WERI-Rb-1 (cell line): Measurements from ENCODE around the gene COL6A3.
"Not testable (repeated sequence)": the region's sequence is repeated elsewhere in the genome, so short reads cannot be mapped to it uniquely, and the experiment has no call there.

ENCODE experiments used
- DNase-seq: peaks from one replicate; pipeline ENCODE4 v3.0.0-alpha.2; 2020
- H3K27ac ChIP-seq: fragments of 250-450 bp; sonication (Bioruptor Pico); 2 replicates; pipeline ENCODE4 v1.5.1; 2020; ENCODE audit warnings: mild to moderate bottlenecking, moderate library complexity
- H3K27me3 ChIP-seq: fragments of 250-450 bp; sonication (Bioruptor Pico); 2 replicates; pipeline ENCODE4 v1.5.1; 2021; ENCODE audit warnings: mild to moderate bottlenecking, low read depth, moderate library complexity; ENCODE audit not compliant: insufficient read depth, severe bottlenecking
- H3K36me3 ChIP-seq: fragments of 250-450 bp; sonication (Bioruptor Pico); 2 replicates; pipeline ENCODE4 v1.5.1; 2020; ENCODE audit warnings: mild to moderate bottlenecking, moderate library complexity
- H3K4me3 ChIP-seq: 2 replicates; pipeline ENCODE4 v1.5.1; 2011; ENCODE audit warnings: low read depth, mild to moderate bottlenecking, control low read depth, low read length
- H3K9me3 ChIP-seq: fragments of 250-450 bp; sonication (Bioruptor Pico); 2 replicates; pipeline ENCODE4 v1.5.1; 2021; ENCODE audit warnings: mild to moderate bottlenecking, moderate library complexity; ENCODE audit not compliant: severe bottlenecking
- TF ChIP-seq, protein P1 (sequence below): IDR thresholded peaks from 2 replicates; pipeline ENCODE4 v1.5.1; 2011; ENCODE audit warnings: low read depth, mild to moderate bottlenecking, control low read depth, inconsistent platforms, low read length

COL6A3 gene

DNA sequence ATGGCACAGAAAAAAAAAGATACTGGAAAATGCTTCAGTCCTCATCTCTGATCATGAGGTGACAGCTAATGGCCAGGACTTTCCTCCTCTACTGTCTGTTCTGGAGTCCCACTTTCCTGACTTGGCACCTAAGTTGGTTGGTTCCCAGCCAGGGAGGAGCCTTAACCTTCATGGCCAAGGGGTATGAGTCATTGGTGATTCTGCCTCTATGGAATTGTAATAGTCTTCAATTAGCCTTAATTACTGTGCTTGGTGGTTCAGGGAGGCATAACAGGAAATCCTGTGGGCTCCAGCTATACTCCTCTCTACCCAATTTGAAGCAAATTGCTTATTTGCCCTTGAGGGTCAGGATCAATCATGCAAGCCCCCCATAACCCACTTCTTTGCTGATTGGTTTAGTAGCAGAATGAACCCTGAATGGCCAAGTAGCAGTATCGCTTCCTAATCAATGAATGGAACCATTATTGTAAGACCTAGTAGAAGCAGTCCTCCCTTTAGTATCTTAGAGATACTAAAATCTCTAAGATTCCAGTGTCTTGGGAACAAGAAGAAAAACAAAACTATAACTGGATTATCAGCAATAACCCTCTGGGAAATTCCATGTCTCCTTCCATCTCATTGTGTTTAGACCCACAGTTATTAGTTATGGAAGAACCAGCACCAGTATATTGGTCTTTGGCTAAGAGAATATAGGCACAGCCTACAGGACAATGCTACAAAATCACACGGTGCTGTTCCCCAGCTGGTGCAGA lies 109.0 kb downstream of the COL6A3 start:
- TF ChIP-seq, protein P1, sequence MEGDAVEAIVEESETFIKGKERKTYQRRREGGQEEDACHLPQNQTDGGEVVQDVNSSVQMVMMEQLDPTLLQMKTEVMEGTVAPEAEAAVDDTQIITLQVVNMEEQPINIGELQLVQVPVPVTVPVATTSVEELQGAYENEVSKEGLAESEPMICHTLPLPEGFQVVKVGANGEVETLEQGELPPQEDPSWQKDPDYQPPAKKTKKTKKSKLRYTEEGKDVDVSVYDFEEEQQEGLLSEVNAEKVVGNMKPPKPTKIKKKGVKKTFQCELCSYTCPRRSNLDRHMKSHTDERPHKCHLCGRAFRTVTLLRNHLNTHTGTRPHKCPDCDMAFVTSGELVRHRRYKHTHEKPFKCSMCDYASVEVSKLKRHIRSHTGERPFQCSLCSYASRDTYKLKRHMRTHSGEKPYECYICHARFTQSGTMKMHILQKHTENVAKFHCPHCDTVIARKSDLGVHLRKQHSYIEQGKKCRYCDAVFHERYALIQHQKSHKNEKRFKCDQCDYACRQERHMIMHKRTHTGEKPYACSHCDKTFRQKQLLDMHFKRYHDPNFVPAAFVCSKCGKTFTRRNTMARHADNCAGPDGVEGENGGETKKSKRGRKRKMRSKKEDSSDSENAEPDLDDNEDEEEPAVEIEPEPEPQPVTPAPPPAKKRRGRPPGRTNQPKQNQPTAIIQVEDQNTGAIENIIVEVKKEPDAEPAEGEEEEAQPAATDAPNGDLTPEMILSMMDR, result no peak
- Histone ChIP-seq H3K27me3 (peaks cover 37% of the 10 kb centered on the region), H3K9me3 (peaks cover 10% of the 10 kb centered on the region), H3K4me3 (no peak overlapping the region), H3K36me3 (no peaks in the 10 kb centered on the region), H3K27ac (no peak overlapping the region)
- DNase-seq, result no peak

GRCh38 chr2:237303244-237303643 lies 110.7 kb downstream of the COL6A3 start:
- H3K4me3 ChIP-seq, H3K27ac ChIP-seq, H3K36me3 ChIP-seq, DNase-seq: not testable (repeated sequence)
- Histone ChIP-seq H3K9me3 (peaks cover 10% of the 10 kb centered on the region), H3K27me3 (peaks cover 27% of the 10 kb centered on the region)

DNA sequence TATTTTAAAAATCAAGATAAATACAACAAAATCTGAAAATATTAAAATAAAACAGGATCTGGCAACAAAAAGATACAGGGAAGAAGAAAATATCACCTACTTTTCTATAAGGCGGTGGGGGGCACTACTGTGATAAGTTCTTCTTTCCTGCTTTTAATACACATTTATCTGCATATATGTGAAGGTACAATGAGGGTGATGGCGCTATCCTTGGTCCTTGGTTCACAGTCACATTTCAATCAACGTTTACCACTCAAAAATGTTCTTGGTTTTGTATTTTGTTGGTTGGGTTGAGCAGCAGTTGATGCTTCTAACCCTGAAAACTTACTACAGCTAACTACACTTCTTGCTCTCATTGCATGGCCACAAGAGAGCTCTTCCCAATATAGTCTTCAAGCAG lies 112.4 kb downstream of the COL6A3 start:
- peaks cover 20% of the 10 kb centered on the region for H3K27me3 ChIP-seq
- peaks cover 10% of the 10 kb centered on the region for H3K9me3 ChIP-seq
- no peaks in the 10 kb centered on the region for H3K36me3 ChIP-seq
- H3K27ac ChIP-seq, result no peak overlapping the region
- DNase-seq, result no peak
- H3K4me3 ChIP-seq, result no peak overlapping the region
- TF ChIP-seq, protein P1, result no peak

- Histone ChIP-seq H3K36me3 (no peaks in the 10 kb centered on the region), H3K27me3 (peaks cover 17% of the 10 kb centered on the region), H3K27ac (no peak overlapping the region), H3K4me3 (no peak overlapping the region), H3K9me3 (peaks cover 10% of the 10 kb centered on the region)
- peak; percentile 10 for DNase-seq
- TF ChIP-seq, protein P1, result no peak
These were observed 113.2 kb downstream of the COL6A3 start for GRCh38 chr2:237300739-237301138.

GRCh38 chr2:237299906-237300305 lies 114.1 kb downstream of the COL6A3 start:
- H3K27ac ChIP-seq, result no peak overlapping the region
- H3K9me3 ChIP-seq, result peaks cover 10% of the 10 kb centered on the region
- no peak overlapping the region for H3K4me3 ChIP-seq
- H3K27me3 ChIP-seq, result peaks cover 14% of the 10 kb centered on the region
- peak; percentile 24 for DNase-seq
- no peaks in the 10 kb centered on the region for H3K36me3 ChIP-seq
- TF ChIP-seq, protein P1, result no peak

DNA sequence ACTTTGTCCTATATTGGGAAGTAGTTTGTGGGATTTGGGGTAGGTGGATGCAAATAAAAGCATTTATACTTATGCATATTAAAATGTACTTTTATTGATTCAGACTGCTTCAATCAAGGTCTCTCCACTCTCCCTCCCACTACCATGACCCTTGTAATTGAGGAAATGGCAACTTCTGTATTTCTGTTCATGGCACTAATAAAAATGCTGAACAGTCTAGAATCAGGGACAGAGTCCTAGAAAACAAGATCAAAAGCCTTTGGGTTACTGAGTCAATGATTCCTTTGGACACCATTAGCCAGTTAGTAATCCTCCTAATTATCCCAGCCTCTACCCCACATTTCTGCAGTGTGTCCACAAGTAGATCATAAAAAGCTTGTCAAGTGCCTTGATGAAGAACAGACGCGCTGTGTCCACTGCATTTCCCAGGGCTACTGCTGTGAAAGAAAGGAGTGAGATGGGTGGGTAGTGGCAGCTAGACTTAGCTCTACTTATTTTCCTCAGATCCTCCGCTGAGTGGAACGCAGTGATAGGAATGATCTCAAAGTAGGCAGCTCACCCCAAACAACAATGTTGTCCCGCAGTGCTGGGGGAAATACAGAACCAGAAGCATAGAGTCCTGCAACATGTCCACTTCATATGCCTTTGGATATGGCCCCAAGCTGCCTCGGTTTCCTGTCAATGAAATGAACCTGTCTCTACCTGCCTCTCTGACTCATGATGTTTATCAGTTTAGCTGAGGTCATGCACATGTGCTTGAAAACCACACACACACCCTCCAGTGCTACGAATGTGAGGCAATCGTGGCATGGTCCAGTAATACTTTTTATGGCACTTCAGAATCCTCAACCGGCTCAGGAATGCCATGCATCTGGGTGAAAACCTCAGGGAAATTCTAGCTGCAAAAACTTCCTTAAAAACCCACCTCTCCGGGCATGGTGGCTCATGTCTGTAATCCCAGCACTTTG lies 115.5 kb downstream of the COL6A3 start:
- H3K9me3 ChIP-seq, result peaks cover 7% of the 10 kb centered on the region
- H3K36me3 ChIP-seq, result no peaks in the 10 kb centered on the region
- peaks cover 14% of the 10 kb centered on the region for H3K27me3 ChIP-seq
- H3K4me3 ChIP-seq, result no peak overlapping the region
- no peak overlapping the region for H3K27ac ChIP-seq
- TF ChIP-seq, protein P1, result no peak
- no peak for DNase-seq
